ENCODE data around the gene SFRP2.

- TF ChIP-seq POLR2AphosphoS5 (IDR thresholded peaks at IDR 0.05; ENCODE audit: borderline replicate concordance, low read depth, low read length) = no peak
- no peak for TF ChIP-seq EZH2 (IDR thresholded peaks at IDR 0.05)
- TF ChIP-seq FOXP2 (optimal IDR thresholded peaks at IDR 0.05; ENCODE audit: control extremely low read depth, extremely low read length, insufficient read depth) = no peak
Observed at GRCh38 chr4:153816542-153816941, 27.7 kb upstream of the SFRP2 start.

Measured in SK-N-MC (cell line).